Panc1 (cell line): ENCODE measurements around the gene HSD17B1. TPM values are rescaled to one million over a fixed set of nuclear protein-coding genes. Genes with fewer than 3 reads are reported as not detected.

Experiments used
- ATAC-seq: fragments of 200-7000 bp; cut with Tn5 transposase; 2 replicates; pipeline ENCODE4 v1.9.1; 2020; ENCODE audit warnings: mild to moderate bottlenecking, moderate library complexity
- BruUV-seq: library from RNA; stranded (reverse); fragments of 400-500 nt; replicated peaks from 2 replicates; lab custom pipeline; 2021; lab: Mats Ljungman, UMichigan
- CTCF ChIA-PET: fragments of 300-600 bp; sonication (Branson Sonifier 250); formaldehyde crosslinking; loops from one replicate; lab custom pipeline; 2022; ENCODE audit warnings: antibody characterized with exemption; lab: Charles Lee
- POLR2A ChIA-PET: fragments of 300-600 bp; sonication (Branson Sonifier 250); formaldehyde crosslinking; loops from one replicate; lab custom pipeline; 2022; ENCODE audit warnings: antibody characterized with exemption; lab: Charles Lee
- DNase-seq: peaks from one replicate; pipeline ENCODE4 v3.0.0-alpha.2; 2010; ENCODE audit warnings: low read depth, low spot score
- H3K27ac ChIP-seq: 2 replicates; pipeline ENCODE4 v1.5.1; 2011; ENCODE audit warnings: mild to moderate bottlenecking, low read length, inconsistent platforms
- H3K27me3 ChIP-seq: fragments of 200-500 bp; sonication (Bioruptor generic); 2 replicates; pipeline ENCODE4 v1.6.0; 2014; ENCODE audit warnings: low read length, inconsistent platforms; ENCODE audit not compliant: control insufficient read depth, insufficient read depth
- H3K36me3 ChIP-seq: fragments of 200-500 bp; sonication (Bioruptor generic); 2 replicates; pipeline ENCODE4 v1.5.1; 2014; ENCODE audit warnings: inconsistent platforms, mild to moderate bottlenecking, low read length, moderate library complexity; ENCODE audit not compliant: control insufficient read depth, insufficient read depth
- H3K4me1 ChIP-seq: 2 replicates; pipeline ENCODE4 v1.5.1; 2011; ENCODE audit warnings: inconsistent platforms, mild to moderate bottlenecking, low read length, moderate library complexity; ENCODE audit not compliant: control insufficient read depth, insufficient read depth
- H3K4me3 ChIP-seq, 2 experiments: 2 replicates each; pipeline ENCODE4 v1.5.1; 2011 to 2012; ENCODE audit warnings: low read depth in 2 of 2, low read length in 2 of 2, mild to moderate bottlenecking in 2 of 2, inconsistent platforms in 1 of 2, moderate library complexity in 1 of 2
- H3K9me3 ChIP-seq: fragments of 200-500 bp; sonication (Bioruptor generic); 2 replicates; pipeline ENCODE4 v1.5.1; 2014; ENCODE audit warnings: low read depth, mild to moderate bottlenecking, inconsistent platforms, low read length, moderate library complexity; ENCODE audit not compliant: control insufficient read depth, insufficient read depth
- POLR2AphosphoS5 ChIP-seq: IDR thresholded peaks from 2 replicates; pipeline ENCODE4 v1.6.1; 2012; ENCODE audit warnings: mild to moderate bottlenecking, low read depth, low read length, moderate library complexity
- SIN3A ChIP-seq: IDR thresholded peaks from 2 replicates; pipeline ENCODE4 v1.6.1; 2012; ENCODE audit warnings: low read depth, mild to moderate bottlenecking, low read length, moderate library complexity, borderline replicate concordance; ENCODE audit not compliant: insufficient read depth
- TCF7L2 ChIP-seq: IDR thresholded peaks from 2 replicates; pipeline ENCODE4 v1.6.1; 2011; ENCODE audit warnings: mild to moderate bottlenecking, low read depth, low read length, inconsistent platforms
- in situ Hi-C: cut with HindIII; loops from 2 replicates; pipeline ENCODE4 v1.10.0; 2016; ENCODE audit warnings: low sequenced_read_pairs, low pct_unique_long_range_greater_than_20kb
- intact Hi-C: fragments of 100-400 bp; cut with micrococcal nuclease; formaldehyde crosslinking; loops from one replicate; pipeline ENCODE4 v1.10.0; 2022; ENCODE audit not compliant: unreplicated experiment
- microRNA-seq: library from miRNA; unstranded; fragments of <30 nt; microRNA quantifications from one replicate; pipeline ENCODE4 v1.1.0, GENCODE V29; 2020; ENCODE audit not compliant: unreplicated experiment
- total RNA-seq: library from RNA; stranded (reverse); gene quantifications from one replicate; pipeline ENCODE4 v1.2.1, GENCODE V29; 2021; ENCODE audit not compliant: unreplicated experiment
- TF ChIP-seq, protein P1 (sequence below): fragments of 450-650 bp; IDR thresholded peaks from 2 replicates; pipeline ENCODE4 v1.5.1; 2017; ENCODE audit warnings: mild to moderate bottlenecking
- TF ChIP-seq, protein P2 (sequence below), 2 experiments: IDR thresholded peaks; 2 replicates each; pipeline ENCODE4 v1.6.1; 2011 to 2012; ENCODE audit warnings: low read depth in 2 of 2, control low read depth in 1 of 2, low read length in 1 of 2, mild to moderate bottlenecking in 1 of 2, moderate library complexity in 1 of 2; ENCODE audit not compliant: insufficient read depth in 1 of 2

HSD17B1 gene
- total RNA-seq, 1 experiment from 2014 or later: 5.4 TPM

DNA sequence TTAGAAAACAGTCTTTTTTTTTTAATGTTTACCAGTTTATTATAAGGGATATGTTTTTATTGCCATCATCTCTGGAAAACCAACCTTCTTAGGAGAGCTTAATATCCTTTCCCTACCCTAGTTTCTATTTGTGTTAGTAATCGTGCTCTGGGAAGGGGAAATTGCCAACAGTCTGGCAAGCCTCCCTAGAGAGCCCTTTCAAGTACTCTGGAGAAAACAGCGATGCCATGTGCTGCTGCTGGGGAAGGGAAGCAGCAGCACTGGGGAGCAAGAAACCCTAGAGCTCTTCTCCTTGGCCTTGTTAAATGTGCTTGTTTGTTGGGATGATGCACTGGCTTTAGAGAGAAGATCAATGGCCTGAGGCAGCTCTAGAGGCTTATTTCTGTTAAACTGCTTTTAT, 46.2 kb downstream of the HSD17B1 start:
- POLR2A ChIA-PET: no interaction called here
- Histone ChIP-seq H3K9me3 (no peaks in the 10 kb centered on the region), H3K27me3 (no peaks in the 10 kb centered on the region), H3K36me3 (no peaks in the 10 kb centered on the region; the same call in 1 of the 2 replicates), H3K4me3 (no peak overlapping the region), H3K4me1 (peaks cover 2% of the 10 kb centered on the region; the same call in 1 of the 2 replicates), H3K27ac (no peak overlapping the region)
- CTCF ChIA-PET: no interaction called here
- TF ChIP-seq, protein P1, sequence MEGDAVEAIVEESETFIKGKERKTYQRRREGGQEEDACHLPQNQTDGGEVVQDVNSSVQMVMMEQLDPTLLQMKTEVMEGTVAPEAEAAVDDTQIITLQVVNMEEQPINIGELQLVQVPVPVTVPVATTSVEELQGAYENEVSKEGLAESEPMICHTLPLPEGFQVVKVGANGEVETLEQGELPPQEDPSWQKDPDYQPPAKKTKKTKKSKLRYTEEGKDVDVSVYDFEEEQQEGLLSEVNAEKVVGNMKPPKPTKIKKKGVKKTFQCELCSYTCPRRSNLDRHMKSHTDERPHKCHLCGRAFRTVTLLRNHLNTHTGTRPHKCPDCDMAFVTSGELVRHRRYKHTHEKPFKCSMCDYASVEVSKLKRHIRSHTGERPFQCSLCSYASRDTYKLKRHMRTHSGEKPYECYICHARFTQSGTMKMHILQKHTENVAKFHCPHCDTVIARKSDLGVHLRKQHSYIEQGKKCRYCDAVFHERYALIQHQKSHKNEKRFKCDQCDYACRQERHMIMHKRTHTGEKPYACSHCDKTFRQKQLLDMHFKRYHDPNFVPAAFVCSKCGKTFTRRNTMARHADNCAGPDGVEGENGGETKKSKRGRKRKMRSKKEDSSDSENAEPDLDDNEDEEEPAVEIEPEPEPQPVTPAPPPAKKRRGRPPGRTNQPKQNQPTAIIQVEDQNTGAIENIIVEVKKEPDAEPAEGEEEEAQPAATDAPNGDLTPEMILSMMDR: no peak
- TF ChIP-seq POLR2AphosphoS5: no peak
- no peak for TF ChIP-seq TCF7L2
- no peak for TF ChIP-seq SIN3A
- TF ChIP-seq, protein P2, sequence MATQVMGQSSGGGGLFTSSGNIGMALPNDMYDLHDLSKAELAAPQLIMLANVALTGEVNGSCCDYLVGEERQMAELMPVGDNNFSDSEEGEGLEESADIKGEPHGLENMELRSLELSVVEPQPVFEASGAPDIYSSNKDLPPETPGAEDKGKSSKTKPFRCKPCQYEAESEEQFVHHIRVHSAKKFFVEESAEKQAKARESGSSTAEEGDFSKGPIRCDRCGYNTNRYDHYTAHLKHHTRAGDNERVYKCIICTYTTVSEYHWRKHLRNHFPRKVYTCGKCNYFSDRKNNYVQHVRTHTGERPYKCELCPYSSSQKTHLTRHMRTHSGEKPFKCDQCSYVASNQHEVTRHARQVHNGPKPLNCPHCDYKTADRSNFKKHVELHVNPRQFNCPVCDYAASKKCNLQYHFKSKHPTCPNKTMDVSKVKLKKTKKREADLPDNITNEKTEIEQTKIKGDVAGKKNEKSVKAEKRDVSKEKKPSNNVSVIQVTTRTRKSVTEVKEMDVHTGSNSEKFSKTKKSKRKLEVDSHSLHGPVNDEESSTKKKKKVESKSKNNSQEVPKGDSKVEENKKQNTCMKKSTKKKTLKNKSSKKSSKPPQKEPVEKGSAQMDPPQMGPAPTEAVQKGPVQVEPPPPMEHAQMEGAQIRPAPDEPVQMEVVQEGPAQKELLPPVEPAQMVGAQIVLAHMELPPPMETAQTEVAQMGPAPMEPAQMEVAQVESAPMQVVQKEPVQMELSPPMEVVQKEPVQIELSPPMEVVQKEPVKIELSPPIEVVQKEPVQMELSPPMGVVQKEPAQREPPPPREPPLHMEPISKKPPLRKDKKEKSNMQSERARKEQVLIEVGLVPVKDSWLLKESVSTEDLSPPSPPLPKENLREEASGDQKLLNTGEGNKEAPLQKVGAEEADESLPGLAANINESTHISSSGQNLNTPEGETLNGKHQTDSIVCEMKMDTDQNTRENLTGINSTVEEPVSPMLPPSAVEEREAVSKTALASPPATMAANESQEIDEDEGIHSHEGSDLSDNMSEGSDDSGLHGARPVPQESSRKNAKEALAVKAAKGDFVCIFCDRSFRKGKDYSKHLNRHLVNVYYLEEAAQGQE (IDR thresholded peaks at IDR 0.05; ENCODE audit: insufficient read depth in 1 of 2, low read depth in 2 of 2, low read length in 1 of 2): no peak
- intact Hi-C loops: no loop called here
- BruUV-seq: TSS peak; percentile 43
- in situ Hi-C loops: no loop called here
- no peak for DNase-seq
- no peak for ATAC-seq

DNA sequence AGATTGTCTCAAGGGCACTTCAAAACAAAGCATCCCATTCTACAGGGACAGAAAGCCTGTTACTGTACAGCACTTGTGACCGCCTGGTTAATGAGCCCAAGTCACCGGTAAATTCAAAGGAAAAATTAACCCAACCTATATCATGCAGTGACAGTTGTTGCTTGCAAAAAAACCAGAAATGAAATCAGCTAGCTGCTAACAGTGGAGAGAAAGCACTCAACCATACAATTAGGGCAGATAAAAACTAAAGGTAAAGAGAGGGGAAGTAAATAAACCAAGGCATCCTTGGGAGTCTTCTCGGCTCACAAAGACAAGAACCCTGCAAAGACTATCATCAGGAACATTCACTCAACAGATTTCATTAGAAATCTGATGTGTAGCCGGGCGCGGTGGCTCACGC, 50.6 kb downstream of the HSD17B1 start:
- no TSS peak for BruUV-seq
- intact Hi-C loops (no loop called here), in situ Hi-C loops (no loop called here)
- no peak for ATAC-seq
- H3K36me3 ChIP-seq: no peaks in the 10 kb centered on the region; the same call in 1 of the 2 replicates
- no peak overlapping the region for H3K27ac ChIP-seq
- H3K4me3 ChIP-seq: no peak overlapping the region
- TF ChIP-seq TCF7L2 (no peak), SIN3A (no peak), POLR2AphosphoS5 (no peak)
- TF ChIP-seq, protein P1: no peak
- TF ChIP-seq, protein P2 (IDR thresholded peaks at IDR 0.05; ENCODE audit: insufficient read depth in 1 of 2, low read depth in 2 of 2, low read length in 1 of 2): no peak
- CTCF ChIA-PET: no interaction called here
- POLR2A ChIA-PET: no interaction called here
- H3K4me1 ChIP-seq: peaks cover 14% of the 10 kb centered on the region
- no peak for DNase-seq
- H3K27me3 ChIP-seq: no peaks in the 10 kb centered on the region
- H3K9me3 ChIP-seq: no peaks in the 10 kb centered on the region

Small RNAs within 50 kb of the gene (microRNA-seq; reads per million reads assigned to microRNA genes)
- 10.8 reads per million, percentile 31 among the genes with 10 or more reads in this experiment for gene MIR5010

Other genes starting within 250 kb of the HSD17B1 start
- 287 TPM for gene STAT3, start 164.5 kb upstream of the HSD17B1 start, total RNA-seq
- 315 TPM for gene CAVIN1, start 129.7 kb upstream of the HSD17B1 start, total RNA-seq
- 53.4 TPM for gene ATP6V0A1, start 94.0 kb upstream of the HSD17B1 start, total RNA-seq
- gene NAGLU, start 16.7 kb upstream of the HSD17B1 start, total RNA-seq: 33.5 TPM
- 76.7 TPM for gene COASY, start 9.2 kb downstream of the HSD17B1 start, total RNA-seq
- gene MLX, start 14.2 kb downstream of the HSD17B1 start, total RNA-seq: 35.8 TPM
- 19.2 TPM for gene PSMC3IP, start 24.8 kb downstream of the HSD17B1 start, total RNA-seq
- gene RETREG3, start 56.5 kb downstream of the HSD17B1 start, total RNA-seq: 42.3 TPM
- gene TUBG1, start 56.8 kb downstream of the HSD17B1 start, total RNA-seq: 99.8 TPM
- 25.5 TPM for gene TUBG2, start 106.4 kb downstream of the HSD17B1 start, total RNA-seq
- 32.2 TPM for gene PLEKHH3, start 124.1 kb downstream of the HSD17B1 start, total RNA-seq
- gene CCR10, start 128.9 kb downstream of the HSD17B1 start, total RNA-seq: 1.9 TPM
- gene CNTNAP1, start 129.6 kb downstream of the HSD17B1 start, total RNA-seq: 20.4 TPM
- 17.7 TPM for gene EZH1, start 192.1 kb downstream of the HSD17B1 start, total RNA-seq
- 1.1 TPM for gene RAMP2, start 208.3 kb downstream of the HSD17B1 start, total RNA-seq
- gene VPS25, start 220.5 kb downstream of the HSD17B1 start, total RNA-seq: 37.7 TPM
- gene WNK4, start 227.7 kb downstream of the HSD17B1 start, total RNA-seq: 3.5 TPM
- 48.8 TPM for gene COA3, start 245.8 kb downstream of the HSD17B1 start, total RNA-seq
- gene CNTD1, start 245.9 kb downstream of the HSD17B1 start, total RNA-seq: 0.13 TPM